CD4-positive, alpha-beta T cell (primary cell): ENCODE measurements around the gene SPATA21. TPM values are rescaled to one million over a fixed set of nuclear protein-coding genes. Genes with fewer than 3 reads are reported as not detected.

Source experiments
- ATAC-seq: fragments of 200-7000 bp; cut with Tn5 transposase; one replicate; pipeline ENCODE4 v1.10.0; 2022; ENCODE audit warnings: mild to moderate bottlenecking; ENCODE audit not compliant: poor library complexity
- CTCF ChIA-PET: fragments of 350-600 bp; sonication (Branson Sonifier 250); formaldehyde crosslinking; loops from one replicate; lab custom pipeline; 2021; ENCODE audit warnings: antibody characterized with exemption, inconsistent platforms; lab: Charles Lee
- POLR2A ChIA-PET: fragments of 350-600 bp; sonication (Branson Sonifier 250); formaldehyde crosslinking; loops from one replicate; lab custom pipeline; 2021; ENCODE audit warnings: antibody characterized with exemption, inconsistent platforms; lab: Charles Lee
- DNase-seq, 14 experiments: peaks; one replicate each; pipeline ENCODE4 v3.0.0-alpha.2; 2013 to 2020; ENCODE audit warnings: mixed read lengths in 2 of 14
- H3K27ac ChIP-seq, 2 donors: one replicate each; pipeline versions ENCODE4 v1.5.1 to v1.7.0; 2013; ENCODE audit warnings: low read length in 2 of 2, low read depth in 1 of 2, mild to moderate bottlenecking in 1 of 2
- H3K27me3 ChIP-seq, 2 experiments: 1 replicate in 1 of 2; 2 replicates in 1 of 2; pipeline versions ENCODE4 v1.6.1 to v1.7.0; 2013; ENCODE audit warnings: low read length in 2 of 2, control low read depth in 1 of 2, mild to moderate bottlenecking in 1 of 2, moderate library complexity in 1 of 2; ENCODE audit not compliant: insufficient read depth in 2 of 2, control insufficient read depth in 1 of 2
- H3K36me3 ChIP-seq: one replicate; pipeline ENCODE4 v1.6.1; 2013; ENCODE audit warnings: low read length, control low read depth; ENCODE audit not compliant: insufficient read depth
- H3K4me1 ChIP-seq: one replicate; pipeline ENCODE4 v1.6.1; 2013; ENCODE audit warnings: low read length, control low read depth; ENCODE audit not compliant: insufficient read depth
- H3K4me3 ChIP-seq: one replicate; pipeline ENCODE4 v1.5.1; 2013; ENCODE audit warnings: mild to moderate bottlenecking, low read length, moderate library complexity
- H3K9me3 ChIP-seq, 2 experiments: 1 replicate in 1 of 2; 2 replicates in 1 of 2; pipeline versions ENCODE4 v1.6.1 to v1.7.0; 2013; ENCODE audit warnings: low read length in 2 of 2, mild to moderate bottlenecking in 2 of 2, control low read depth in 1 of 2, moderate library complexity in 1 of 2; ENCODE audit not compliant: control insufficient read depth in 1 of 2, insufficient read depth in 1 of 2
- H3K27ac Mint-ChIP-seq: one replicate; pipeline ENCODE4 v1.8.0; 2020; ENCODE audit warnings: mixed read lengths
- H3K27me3 Mint-ChIP-seq: one replicate; pipeline ENCODE4 v1.8.0; 2021; ENCODE audit warnings: mixed read lengths
- H3K36me3 Mint-ChIP-seq: one replicate; pipeline ENCODE4 v1.8.0; 2021; ENCODE audit warnings: low read depth, mixed read lengths
- H3K4me1 Mint-ChIP-seq: one replicate; pipeline ENCODE4 v1.8.0; 2021; ENCODE audit warnings: low read depth, mixed read lengths
- H3K4me3 Mint-ChIP-seq: one replicate; pipeline ENCODE4 v1.8.0; 2020; ENCODE audit warnings: mild to moderate bottlenecking, mixed read lengths
- H3K9me3 Mint-ChIP-seq: one replicate; pipeline ENCODE4 v1.8.0; 2020; ENCODE audit warnings: mixed read lengths
- intact Hi-C, 2 experiments: fragments of 100-400 bp; cut with DNase I in 1 of 2; cut with micrococcal nuclease in 1 of 2; formaldehyde crosslinking; loops; one replicate each; pipeline versions ENCODE4 v1.15.1 to v1.9.0; 2023 to 2025; cut with DNase I, micrococcal nuclease
- total RNA-seq, 174 experiments: library from RNA in 2 of 174; stranded (reverse) in 2 of 174; gene quantifications; one replicate each; pipeline ENCODE4 v1.2.3 and lab custom pipeline; 2021 to 2026
- TF ChIP-seq, protein P1 (sequence below): fragments of 200-600 bp; IDR thresholded peaks from one replicate; pipeline ENCODE4 v1.8.0; 2022; ENCODE audit warnings: antibody characterized with exemption, mild to moderate bottlenecking

Gene SPATA21
- total RNA-seq, 2 experiments from 2014 or later = not detected

DNA sequence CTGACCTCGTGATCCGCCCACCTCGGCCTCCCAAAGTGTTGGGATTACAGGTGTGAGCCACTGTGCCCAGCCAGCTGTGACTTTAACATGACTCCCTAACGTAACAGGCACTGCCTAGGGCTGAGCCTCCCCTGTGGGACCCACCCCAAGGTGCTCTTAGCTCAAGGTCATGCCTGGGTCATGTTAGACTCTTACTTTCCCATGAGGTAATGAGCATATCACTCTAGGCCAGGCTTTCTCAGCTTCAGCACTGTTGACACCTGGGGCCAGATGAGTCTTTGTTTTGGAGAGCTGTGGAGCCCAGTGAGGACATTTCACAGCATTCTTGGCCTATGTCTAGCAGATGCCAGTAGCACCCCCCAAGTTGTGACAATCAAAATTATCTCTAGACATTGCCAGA, 7.8 kb upstream of the SPATA21 start:
- no peak overlapping the region for H3K27ac ChIP-seq
- peaks cover 80% of the 10 kb centered on the region for H3K36me3 ChIP-seq
- H3K4me1 ChIP-seq = peaks cover 80% of the 10 kb centered on the region
- no peaks in the 10 kb centered on the region for H3K9me3 ChIP-seq
- DNase-seq = no peak
- ChIA-PET POLR2A (no interaction called here), CTCF (no interaction called here)
- H3K4me3 Mint-ChIP-seq = no peak overlapping the region
- no peak overlapping the region for H3K4me3 ChIP-seq
- no peak overlapping the region for H3K27ac Mint-ChIP-seq
- peaks cover 59% of the 10 kb centered on the region for H3K4me1 Mint-ChIP-seq
- TF ChIP-seq, protein P1, sequence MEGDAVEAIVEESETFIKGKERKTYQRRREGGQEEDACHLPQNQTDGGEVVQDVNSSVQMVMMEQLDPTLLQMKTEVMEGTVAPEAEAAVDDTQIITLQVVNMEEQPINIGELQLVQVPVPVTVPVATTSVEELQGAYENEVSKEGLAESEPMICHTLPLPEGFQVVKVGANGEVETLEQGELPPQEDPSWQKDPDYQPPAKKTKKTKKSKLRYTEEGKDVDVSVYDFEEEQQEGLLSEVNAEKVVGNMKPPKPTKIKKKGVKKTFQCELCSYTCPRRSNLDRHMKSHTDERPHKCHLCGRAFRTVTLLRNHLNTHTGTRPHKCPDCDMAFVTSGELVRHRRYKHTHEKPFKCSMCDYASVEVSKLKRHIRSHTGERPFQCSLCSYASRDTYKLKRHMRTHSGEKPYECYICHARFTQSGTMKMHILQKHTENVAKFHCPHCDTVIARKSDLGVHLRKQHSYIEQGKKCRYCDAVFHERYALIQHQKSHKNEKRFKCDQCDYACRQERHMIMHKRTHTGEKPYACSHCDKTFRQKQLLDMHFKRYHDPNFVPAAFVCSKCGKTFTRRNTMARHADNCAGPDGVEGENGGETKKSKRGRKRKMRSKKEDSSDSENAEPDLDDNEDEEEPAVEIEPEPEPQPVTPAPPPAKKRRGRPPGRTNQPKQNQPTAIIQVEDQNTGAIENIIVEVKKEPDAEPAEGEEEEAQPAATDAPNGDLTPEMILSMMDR = no peak
- H3K36me3 Mint-ChIP-seq = peaks cover 88% of the 10 kb centered on the region
- no peaks in the 10 kb centered on the region for H3K27me3 ChIP-seq
- intact Hi-C loops = loop anchor here in 1 of 2 experiments (10.0 kb wide), 1 partner anchor 50 kb away; no protein-coding TSS in a partner anchor
- ATAC-seq = no peak
- H3K27me3 Mint-ChIP-seq = no peaks in the 10 kb centered on the region
- H3K9me3 Mint-ChIP-seq = no peaks in the 10 kb centered on the region

DNA sequence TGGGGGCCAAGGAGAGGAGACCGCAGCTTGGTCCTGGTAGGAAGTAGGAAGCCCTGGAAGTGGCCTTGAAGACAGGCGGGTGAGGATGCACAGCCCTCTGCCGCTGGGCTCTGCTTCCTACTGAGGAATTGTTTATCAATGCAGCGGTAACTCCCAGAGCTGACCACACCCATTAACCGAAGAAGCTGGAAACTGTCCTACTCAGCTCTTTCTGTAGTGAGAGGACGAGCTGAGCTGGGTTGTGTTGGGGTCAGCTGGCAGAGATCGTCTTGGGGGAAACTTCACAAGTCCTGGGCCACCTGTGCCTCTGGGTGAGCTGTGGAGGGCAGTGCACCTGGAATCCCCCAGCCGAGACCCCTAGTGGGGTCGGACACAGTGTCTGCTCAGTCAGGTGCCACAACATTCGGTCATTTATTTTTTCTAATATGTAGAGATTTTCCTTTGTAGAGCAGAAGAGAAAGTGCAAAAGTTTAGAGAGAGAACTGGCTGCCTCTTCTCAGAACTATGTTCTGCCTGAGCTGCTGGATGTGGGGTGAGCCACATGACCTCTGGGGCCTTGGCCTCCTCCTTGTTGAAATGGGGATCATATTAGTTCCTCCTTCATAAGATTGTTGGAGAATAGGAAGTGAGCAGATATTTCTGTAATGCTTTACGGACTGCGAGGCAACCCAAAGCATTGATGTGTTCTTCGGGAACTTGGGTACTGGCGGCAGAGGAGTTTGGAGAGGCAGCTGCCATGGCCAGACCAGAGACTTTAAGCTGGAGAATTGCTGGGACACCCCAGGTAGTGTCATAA, 6.9 kb upstream of the SPATA21 start:
- Mint-ChIP-seq H3K4me3 (no peak overlapping the region), H3K4me1 (peaks cover 52% of the 10 kb centered on the region), H3K36me3 (peaks cover 80% of the 10 kb centered on the region), H3K9me3 (no peaks in the 10 kb centered on the region), H3K27ac (peak overlapping the region; percentile 97), H3K27me3 (no peaks in the 10 kb centered on the region)
- TF ChIP-seq, protein P1 = no peak
- Histone ChIP-seq H3K9me3 (no peaks in the 10 kb centered on the region), H3K4me1 (peaks cover 73% of the 10 kb centered on the region), H3K36me3 (peaks cover 71% of the 10 kb centered on the region), H3K27ac (peak overlapping the region in 1 of 2 donors; percentile 6), H3K27me3 (no peaks in the 10 kb centered on the region), H3K4me3 (no peak overlapping the region)
- CTCF ChIA-PET = no interaction called here
- intact Hi-C loops = loop anchor here (5.0 to 10.0 kb wide), 2 partner anchors 51 to 92 kb away; partner anchors contain the start of gene FBXO42 (in 1 of the 2)
- no peak for ATAC-seq
- POLR2A ChIA-PET = no interaction called here
- no peak for DNase-seq

DNA sequence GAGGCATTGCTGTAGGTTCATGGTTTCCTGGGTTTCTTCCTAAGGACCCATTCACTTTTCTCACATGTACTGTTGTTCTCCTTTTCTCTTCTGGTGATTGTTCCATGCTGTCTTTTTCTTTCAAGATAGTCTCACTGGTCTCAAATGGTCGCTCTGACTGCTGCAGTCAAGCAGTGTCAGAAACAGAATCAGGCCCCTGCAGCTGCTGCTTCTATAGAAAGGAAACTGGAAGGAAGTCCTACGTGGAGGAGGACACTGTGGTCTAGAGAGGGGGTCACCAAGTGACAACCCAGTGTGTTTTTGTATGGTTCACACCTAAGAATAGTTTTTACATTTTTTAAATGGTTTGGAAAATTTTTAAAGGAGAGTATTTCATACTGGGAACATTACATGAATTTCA, 5.7 kb upstream of the SPATA21 start:
- intact Hi-C loops = loop anchor here (5.0 to 10.0 kb wide), 2 partner anchors 52 to 91 kb away; partner anchors contain the start of gene FBXO42 (in 1 of the 2)
- CTCF ChIA-PET = no interaction called here
- DNase-seq (no peak), ATAC-seq (no peak)
- Histone ChIP-seq H3K27me3 (no peaks in the 10 kb centered on the region), H3K9me3 (no peaks in the 10 kb centered on the region), H3K36me3 (peaks cover 58% of the 10 kb centered on the region), H3K4me3 (peak overlapping the region; percentile 82), H3K4me1 (peaks cover 64% of the 10 kb centered on the region), H3K27ac (peak overlapping the region in 1 of 2 donors; percentile 4)
- Mint-ChIP-seq H3K9me3 (no peaks in the 10 kb centered on the region), H3K36me3 (peaks cover 67% of the 10 kb centered on the region), H3K27ac (peak overlapping the region; percentile 97), H3K27me3 (no peaks in the 10 kb centered on the region), H3K4me3 (peak overlapping the region; percentile 99), H3K4me1 (peaks cover 41% of the 10 kb centered on the region)
- POLR2A ChIA-PET = no interaction called here
- TF ChIP-seq, protein P1 = no peak
